IMR-90 (cell line): ENCODE results near the gene NCKIPSD.

Experiments
- BHLHE40 ChIP-seq: fragments of 150-350 bp; IDR thresholded peaks from 2 replicates; pipeline ENCODE4 v1.6.1; 2016; ENCODE audit warnings: mild to moderate bottlenecking, low read depth, low read length
- CEBPB ChIP-seq: IDR thresholded peaks from 2 replicates; pipeline ENCODE4 v1.6.1; 2012; ENCODE audit warnings: low read depth, low read length, improper control_type of control experiment
- CTCF ChIP-seq: conservative IDR thresholded peaks from 2 replicates; pipeline ENCODE4 v1.5.1; 2012; ENCODE audit warnings: mild to moderate bottlenecking, low read depth, low read length, improper control_type of control experiment
- ELK1 ChIP-seq: fragments of 150-350 bp; IDR thresholded peaks from 2 replicates; pipeline ENCODE4 v1.6.1; 2016; ENCODE audit warnings: low read depth, mild to moderate bottlenecking, low read length, moderate library complexity, borderline replicate concordance
- FOS ChIP-seq: fragments of 150-350 bp; IDR thresholded peaks from 2 replicates; pipeline ENCODE4 v1.6.1; 2016; ENCODE audit warnings: low read depth, low read length
- MXI1 ChIP-seq: IDR thresholded peaks from 2 replicates; pipeline ENCODE4 v1.6.1; 2012; ENCODE audit warnings: low read depth, mild to moderate bottlenecking, low read length, moderate library complexity, borderline replicate concordance
- POLR2A ChIP-seq: IDR thresholded peaks from 2 replicates; pipeline ENCODE4 v1.6.1; 2012; ENCODE audit warnings: mild to moderate bottlenecking, low read depth, low read length

GRCh38 chr3:48727511-48727910 is 41.8 kb upstream of the NCKIPSD start:
- TF ChIP-seq CTCF = no peak
- TF ChIP-seq POLR2A = no peak
- TF ChIP-seq ELK1 = no peak
- TF ChIP-seq BHLHE40 = no peak
- TF ChIP-seq MXI1 = no peak
- no peak for TF ChIP-seq CEBPB
- TF ChIP-seq FOS = no peak
